ENCODE measurements around the gene DCLRE1A. TPM values are rescaled to one million over a fixed set of nuclear protein-coding genes. Genes with fewer than 3 reads are reported as not detected.

The DCLRE1A gene
- total RNA-seq (2014; rRNA removed; shearing (Covaris generic)), result 5.1 and 5.7 TPM in 2 replicates

GRCh38 chr10:113854013-113854760 is at the start of gene DCLRE1A, which contains the start of gene NHLRC2:
TSS of gene DCLRE1A (minus strand) at chr10:113854082. CDS start at chr10:113853182, 900 bp downstream.
TSS of gene NHLRC2 (plus strand) at chr10:113854661. CDS start at chr10:113854873, 212 bp downstream.
- DNase-seq (ENCODE audit: low spot score), result peak; percentile 90

GRCh38 chr10:113899952-113900598 is 46.2 kb upstream of the DCLRE1A start:
- no peak for DNase-seq (ENCODE audit: low spot score)

- no peak for DNase-seq (ENCODE audit: low spot score)
Measured at GRCh38 chr10:113897693-113898618, 44.1 kb upstream of the DCLRE1A start.

- DNase-seq (ENCODE audit: low spot score), result no peak
Measured at GRCh38 chr10:113895018-113895417, 41.1 kb upstream of the DCLRE1A start.

- DNase-seq (ENCODE audit: low spot score), result no peak
Measured at GRCh38 chr10:113894581-113894980, 40.7 kb upstream of the DCLRE1A start.

- no peak for DNase-seq (ENCODE audit: low spot score)
Measured at GRCh38 chr10:113893570-113893969, 39.7 kb upstream of the DCLRE1A start.

- no peak for DNase-seq (ENCODE audit: low spot score)
Measured at GRCh38 chr10:113891476-113891875, 37.6 kb upstream of the DCLRE1A start.

GRCh38 chr10:113890769-113891168 is 36.9 kb upstream of the DCLRE1A start:
- DNase-seq (ENCODE audit: low spot score), result no peak

- no peak for DNase-seq (ENCODE audit: low spot score)
Measured at GRCh38 chr10:113889911-113890310, 36.0 kb upstream of the DCLRE1A start.

- DNase-seq (ENCODE audit: low spot score), result no peak
Measured at GRCh38 chr10:113882240-113882639, 28.4 kb upstream of the DCLRE1A start.

- DNase-seq (ENCODE audit: low spot score), result no peak
Measured at GRCh38 chr10:113880236-113880635, 26.4 kb upstream of the DCLRE1A start.

- no peak for DNase-seq (ENCODE audit: low spot score)
Measured at GRCh38 chr10:113879691-113880090, 25.8 kb upstream of the DCLRE1A start.

GRCh38 chr10:113876461-113876860 is 22.6 kb upstream of the DCLRE1A start:
- no peak for DNase-seq (ENCODE audit: low spot score)

- no peak for DNase-seq (ENCODE audit: low spot score)
Measured at GRCh38 chr10:113875212-113875611, 21.3 kb upstream of the DCLRE1A start.

GRCh38 chr10:113872139-113873030 is 18.5 kb upstream of the DCLRE1A start:
- no peak for DNase-seq (ENCODE audit: low spot score)

GRCh38 chr10:113869789-113870188 is 15.9 kb upstream of the DCLRE1A start:
- no peak for DNase-seq (ENCODE audit: low spot score)

GRCh38 chr10:113867904-113868303 is 14.0 kb upstream of the DCLRE1A start:
- DNase-seq (ENCODE audit: low spot score), result no peak

GRCh38 chr10:113866551-113867394 is 12.9 kb upstream of the DCLRE1A start:
- no peak for DNase-seq (ENCODE audit: low spot score)

- DNase-seq (ENCODE audit: low spot score), result no peak
Measured at GRCh38 chr10:113865901-113866300, 12.0 kb upstream of the DCLRE1A start.

GRCh38 chr10:113859261-113859660 is 5.4 kb upstream of the DCLRE1A start:
- no peak for DNase-seq (ENCODE audit: low spot score)
